HEK293 (cell line): Measurements from ENCODE around the gene MPPED2.
A peak's percentile ranks its signal among the peaks of the same experiment; 100 is the strongest.

Experiments used
- ELK4 ChIP-seq: IDR thresholded peaks from 2 replicates; pipeline ENCODE4 v1.6.1; 2011; ENCODE audit warnings: mild to moderate bottlenecking, low read depth, low read length, borderline replicate concordance
- GLI4 ChIP-seq: fragments of 450-650 bp; formaldehyde crosslinking; IDR thresholded peaks from 2 replicates; pipeline ENCODE4 v1.5.1; 2016; ENCODE audit warnings: missing biosample characterization, missing genetic modification characterization
- KLF7 ChIP-seq: fragments of 450-650 bp; formaldehyde crosslinking; IDR thresholded peaks from 2 replicates; pipeline ENCODE4 v1.5.1; 2016; ENCODE audit warnings: missing biosample characterization, missing genetic modification characterization, borderline replicate concordance
- MYNN ChIP-seq: fragments of 450-650 bp; formaldehyde crosslinking; IDR thresholded peaks from 2 replicates; pipeline ENCODE4 v1.5.1; 2016; ENCODE audit warnings: missing biosample characterization, missing genetic modification characterization, borderline replicate concordance
- PRDM1 ChIP-seq: fragments of 450-650 bp; formaldehyde crosslinking; IDR thresholded peaks from 2 replicates; pipeline ENCODE4; 2016; ENCODE audit warnings: missing biosample characterization, missing genetic modification characterization
- PRDM10 ChIP-seq: fragments of 450-650 bp; formaldehyde crosslinking; IDR thresholded peaks from 2 replicates; pipeline ENCODE4 v1.5.1; 2016; ENCODE audit warnings: missing biosample characterization, missing genetic modification characterization
- TSHZ1 ChIP-seq: fragments of 450-650 bp; formaldehyde crosslinking; IDR thresholded peaks from 2 replicates; pipeline ENCODE4 v1.5.1; 2016; ENCODE audit warnings: missing biosample characterization, missing genetic modification characterization, borderline replicate concordance
- YY1 ChIP-seq: fragments of 450-650 bp; formaldehyde crosslinking; IDR thresholded peaks from 2 replicates; pipeline ENCODE4 v1.5.1; 2018; ENCODE audit warnings: missing biosample characterization, missing genetic modification characterization
- ZBTB17 ChIP-seq: fragments of 450-650 bp; formaldehyde crosslinking; IDR thresholded peaks from 2 replicates; pipeline ENCODE4 v1.5.1; 2016; ENCODE audit warnings: missing biosample characterization, missing genetic modification characterization
- ZBTB26 ChIP-seq: fragments of 450-650 bp; formaldehyde crosslinking; optimal IDR thresholded peaks from 2 replicates; pipeline ENCODE3; 2016; ENCODE audit warnings: missing biosample characterization, mild to moderate bottlenecking, missing genetic modification characterization
- ZBTB44 ChIP-seq: fragments of 450-650 bp; IDR thresholded peaks from 2 replicates; pipeline ENCODE4 v1.5.1; 2018; ENCODE audit warnings: missing biosample characterization, mild to moderate bottlenecking, missing genetic modification characterization
- ZBTB6 ChIP-seq: fragments of 450-650 bp; formaldehyde crosslinking; IDR thresholded peaks from 2 replicates; pipeline ENCODE4 v1.5.1; 2017; ENCODE audit warnings: missing biosample characterization, missing genetic modification characterization
- ZFHX2 ChIP-seq: fragments of 450-650 bp; formaldehyde crosslinking; conservative IDR thresholded peaks from 2 replicates; pipeline ENCODE4 v1.5.1; 2016; ENCODE audit warnings: missing biosample characterization, missing genetic modification characterization
- ZNF140 ChIP-seq: fragments of 450-650 bp; formaldehyde crosslinking; IDR thresholded peaks from 2 replicates; pipeline ENCODE4 v1.5.1; 2016; ENCODE audit warnings: missing biosample characterization, missing genetic modification characterization
- ZNF169 ChIP-seq: fragments of 450-650 bp; formaldehyde crosslinking; IDR thresholded peaks from 2 replicates; pipeline ENCODE4 v1.5.1; 2016; ENCODE audit warnings: missing biosample characterization, missing genetic modification characterization
- ZNF175 ChIP-seq: fragments of 450-650 bp; formaldehyde crosslinking; IDR thresholded peaks from 2 replicates; pipeline ENCODE4 v1.5.1; 2016; ENCODE audit warnings: missing biosample characterization, missing genetic modification characterization
- ZNF350 ChIP-seq: fragments of 450-650 bp; formaldehyde crosslinking; IDR thresholded peaks from 2 replicates; pipeline ENCODE4 v1.5.0; 2017; ENCODE audit warnings: missing biosample characterization, mild to moderate bottlenecking, missing genetic modification characterization
- ZNF391 ChIP-seq: fragments of 450-650 bp; formaldehyde crosslinking; IDR thresholded peaks from 2 replicates; pipeline ENCODE4 v1.5.1; 2016; ENCODE audit warnings: low read depth, missing biosample characterization, missing genetic modification characterization, borderline replicate concordance
- ZNF48 ChIP-seq: fragments of 450-650 bp; formaldehyde crosslinking; IDR thresholded peaks from 2 replicates; pipeline ENCODE4 v1.5.1; 2016; ENCODE audit warnings: missing biosample characterization, missing genetic modification characterization
- ZNF521 ChIP-seq: fragments of 450-650 bp; formaldehyde crosslinking; IDR thresholded peaks from 2 replicates; pipeline ENCODE4 v1.5.1; 2017; ENCODE audit warnings: missing biosample characterization, mild to moderate bottlenecking, missing genetic modification characterization
- ZNF530 ChIP-seq: fragments of 450-650 bp; formaldehyde crosslinking; IDR thresholded peaks from 2 replicates; pipeline ENCODE4 v1.5.1; 2016; ENCODE audit warnings: low read depth, missing biosample characterization, missing genetic modification characterization
- ZNF548 ChIP-seq: fragments of 450-650 bp; formaldehyde crosslinking; IDR thresholded peaks from 2 replicates; pipeline ENCODE4 v1.5.1; 2016; ENCODE audit warnings: missing biosample characterization, missing genetic modification characterization
- ZNF571 ChIP-seq: fragments of 450-650 bp; formaldehyde crosslinking; IDR thresholded peaks from 2 replicates; pipeline ENCODE4 v1.5.0; 2017; ENCODE audit warnings: missing biosample characterization, missing genetic modification characterization
- ZNF585B ChIP-seq: fragments of 450-650 bp; formaldehyde crosslinking; IDR thresholded peaks from 2 replicates; pipeline ENCODE4 v1.5.1; 2016; ENCODE audit warnings: missing biosample characterization, missing genetic modification characterization
- ZNF600 ChIP-seq: fragments of 450-650 bp; formaldehyde crosslinking; IDR thresholded peaks from 2 replicates; pipeline ENCODE4 v1.5.1; 2016; ENCODE audit warnings: missing biosample characterization, missing genetic modification characterization
- ZNF76 ChIP-seq: fragments of 450-650 bp; formaldehyde crosslinking; IDR thresholded peaks from 2 replicates; pipeline ENCODE4; 2016; ENCODE audit warnings: low read depth, missing biosample characterization, missing genetic modification characterization, borderline replicate concordance
- ZNF768 ChIP-seq: fragments of 450-650 bp; formaldehyde crosslinking; IDR thresholded peaks from 2 replicates; pipeline ENCODE4 v1.5.1; 2018; ENCODE audit warnings: missing biosample characterization, mild to moderate bottlenecking, missing genetic modification characterization
- ZNF776 ChIP-seq: fragments of 450-650 bp; formaldehyde crosslinking; IDR thresholded peaks from 2 replicates; pipeline ENCODE4 v1.5.0; 2017; ENCODE audit warnings: missing biosample characterization, missing genetic modification characterization, borderline replicate concordance

MPPED2 gene

GRCh38 chr11:30488304-30488998 lies 97.7 kb downstream of the MPPED2 start (continued):
- no peak for TF ChIP-seq ZNF76 (tag by site-specific recombination)
- no peak for TF ChIP-seq GLI4 (tag by site-specific recombination)
- no peak for TF ChIP-seq KLF7 (tag by site-specific recombination)
- TF ChIP-seq MYNN (tag by site-specific recombination), result peak; percentile 63; the same call in 1 of the 2 replicates
- TF ChIP-seq ZNF571, result no peak
- TF ChIP-seq ELK4, result no peak
- TF ChIP-seq ZNF768 (tag by site-specific recombination), result 0 out of 2 replicates have a peak, but pooled peaks have one; percentile 21
- no peak for TF ChIP-seq ZNF175 (tag by site-specific recombination)
- TF ChIP-seq ZNF776, result no peak
- no peak for TF ChIP-seq ZBTB6 (tag by site-specific recombination)
- TF ChIP-seq ZNF530, result no peak
- no peak for TF ChIP-seq ZNF521
- TF ChIP-seq ZNF600 (tag by site-specific recombination), result peak; percentile 83
- peak; percentile 86 for TF ChIP-seq PRDM10 (tag by site-specific recombination)
- no peak for TF ChIP-seq ZNF350 (tag by site-specific recombination)
- no peak for TF ChIP-seq ZFHX2 (tag by site-specific recombination)
- TF ChIP-seq ZBTB44 (tag by site-specific recombination), result peak; percentile 76
- TF ChIP-seq ZNF391 (tag by site-specific recombination), result no peak
- no peak for TF ChIP-seq ZNF140
- no peak for TF ChIP-seq ZNF48 (tag by site-specific recombination)
- TF ChIP-seq YY1 (tag by site-specific recombination), result no peak
- no peak for TF ChIP-seq ZNF169 (tag by site-specific recombination)
- TF ChIP-seq ZBTB17 (tag by site-specific recombination), result peak; percentile 68
- no peak for TF ChIP-seq PRDM1
- no peak for TF ChIP-seq ZNF585B (tag by site-specific recombination)
- TF ChIP-seq TSHZ1, result no peak
- no peak for TF ChIP-seq ZNF548 (tag by site-specific recombination)
- no peak for TF ChIP-seq ZBTB26 (tag by site-specific recombination)
